Small intestine (tissue), 7 donors: ENCODE measurements around the gene UBE2M. TPM values are rescaled to one million over a fixed set of nuclear protein-coding genes. Genes with fewer than 3 reads are reported as not detected.
A peak's percentile ranks its signal among the peaks of the same experiment; 100 is the strongest.
"Not testable (repeated sequence)": the region's sequence is repeated elsewhere in the genome, so short reads cannot be mapped to it uniquely, and the experiment has no call there.

ENCODE experiments used
- DNase-seq, 2 donors: peaks; one replicate each; pipeline versions ENCODE4 v3.0.0 to v3.0.0-alpha.2; 2013
- FAIRE-seq: peaks from 2 replicates; lab custom pipeline; 2012; peaks lifted over from hg19 to GRCh38; lab: Jason Lieb, UNC
- H3K27ac ChIP-seq, 3 donors: one replicate each; pipeline ENCODE4 v1.5.1; 2013; ENCODE audit warnings: low read length in 2 of 3, mild to moderate bottlenecking in 2 of 3, control low read depth in 1 of 3, inconsistent platforms in 1 of 3, low read depth in 1 of 3, moderate library complexity in 1 of 3
- H3K27me3 ChIP-seq, 3 donors: one replicate each; pipeline ENCODE4 v1.6.1; 2013; ENCODE audit warnings: low read length in 3 of 3, inconsistent platforms in 1 of 3; ENCODE audit not compliant: control insufficient read depth in 3 of 3, insufficient read depth in 3 of 3
- H3K36me3 ChIP-seq, 3 donors: one replicate each; pipeline ENCODE4 v1.6.1; 2013; ENCODE audit warnings: low read length in 3 of 3, inconsistent platforms in 1 of 3, low read depth in 1 of 3, mild to moderate bottlenecking in 1 of 3, moderate library complexity in 1 of 3; ENCODE audit not compliant: control insufficient read depth in 3 of 3, insufficient read depth in 2 of 3
- H3K4me1 ChIP-seq, 3 donors: one replicate each; pipeline ENCODE4 v1.6.1; 2013; ENCODE audit warnings: low read length in 2 of 3, inconsistent platforms in 1 of 3, low read depth in 1 of 3, mild to moderate bottlenecking in 1 of 3, moderate library complexity in 1 of 3; ENCODE audit not compliant: control insufficient read depth in 3 of 3, insufficient read depth in 2 of 3
- H3K4me3 ChIP-seq, 3 donors: one replicate each; pipeline ENCODE4 v1.5.1; 2013; ENCODE audit warnings: low read length in 3 of 3, control low read depth in 1 of 3, inconsistent platforms in 1 of 3, low read depth in 1 of 3, mild to moderate bottlenecking in 1 of 3, moderate library complexity in 1 of 3
- H3K9me3 ChIP-seq, 2 donors: one replicate each; pipeline ENCODE4 v1.6.1; 2013; ENCODE audit warnings: low read depth in 1 of 2, low read length in 1 of 2; ENCODE audit not compliant: control insufficient read depth in 2 of 2, insufficient read depth in 1 of 2
- WGBS, 3 donors: extraction: QIAGEN DNeasy Blood & Tissue Kit; methylation state at CpG; one replicate each; pipeline ENCODE4 v1.1.7; 2013; 5-methylcytosine and 5-hydroxymethylcytosine counted together
- polyA plus RNA-seq, 4 donors: library from polyadenylated mRNA; stranded (reverse) in 3 of 4; unstranded in 1 of 4; fragments of 200-250 nt in 3 of 4; fragments of 120-200 nt in 1 of 4; gene quantifications; one replicate each; pipeline versions ENCODE4 v1.2.1 to v1.2.3, GENCODE V29; 2013
- donor health status: healthy with polysubstance abuse.
- donor health status: control.
- donor health status: control.
- donor health status: Bipolar disorder and iron deficiency.
- donor health status: healthy.

The UBE2M gene
- polyA plus RNA-seq, 4 donors = 42.7 to 53.4 (median 48.9) TPM

- no peaks in the 10 kb centered on the region for H3K9me3 ChIP-seq
- peaks cover 5 to 15% (median 10%) of the 10 kb centered on the region in 3 donors for H3K4me1 ChIP-seq
- peaks cover 0 to 3% (median 0%) of the 10 kb centered on the region in 3 donors for H3K27me3 ChIP-seq
- FAIRE-seq = no peak
- peak within 1 kb of the TSS; percentile 91 to 95 (median 94) for H3K27ac ChIP-seq
- H3K4me3 ChIP-seq = peak within 1 kb of the TSS; percentile 86 to 96 (median 92)
- DNase-seq = peak; percentile 98
- peaks cover 6 to 36% (median 11%) of the 10 kb centered on the region in 3 donors for H3K36me3 ChIP-seq
- 0% methylated on average over 55 to 73 of the region's 73 CpGs for WGBS, 3 donors
These were observed 14.4 kb downstream of the UBE2M start, which contains the start of gene TRIM28 for GRCh38 chr19:58543826-58544590. TRIM28 (plus strand) TSS chr19:58544064; CDS start chr19:58544758, 694 bp downstream.

GRCh38 chr19:58542641-58543372 is 15.6 kb downstream of the UBE2M start:
- FAIRE-seq, H3K9me3 ChIP-seq, H3K4me3 ChIP-seq, DNase-seq, H3K27me3 ChIP-seq: not testable (repeated sequence)
- peaks cover 10 to 24% (median 10%) of the 10 kb centered on the region in 3 donors for H3K4me1 ChIP-seq
- peaks cover 0 to 24% (median 3%) of the 10 kb centered on the region in 3 donors for H3K36me3 ChIP-seq
- 76 to 81% (median 80%) methylated on average over 18 of the region's 18 CpGs for WGBS, 3 donors
- H3K27ac ChIP-seq = peak overlapping the region in 2 of 3 donors; percentile 91 to 95

GRCh38 chr19:58539169-58539559 is 19.2 kb downstream of the UBE2M start:
- not testable (repeated sequence) for DNase-seq, H3K4me3 ChIP-seq, H3K36me3 ChIP-seq, FAIRE-seq, H3K27ac ChIP-seq, H3K27me3 ChIP-seq, H3K9me3 ChIP-seq
- peaks cover 0 to 25% (median 5%) of the 10 kb centered on the region in 3 donors for H3K4me1 ChIP-seq

- peaks cover 0 to 25% (median 5%) of the 10 kb centered on the region in 3 donors for H3K4me1 ChIP-seq
- DNase-seq = peak; percentile 40 to 87
These were observed 19.9 kb downstream of the UBE2M start for GRCh38 chr19:58538257-58539168.

GRCh38 chr19:58536852-58537798 is 21.3 kb downstream of the UBE2M start:
- Histone ChIP-seq H3K36me3 (no peaks in the 10 kb centered on the region), H3K4me1 (peaks cover 0 to 21% (median 5%) of the 10 kb centered on the region in 3 donors), H3K27me3 (peaks cover 0 to 7% (median 2%) of the 10 kb centered on the region in 3 donors), H3K9me3 (no peaks in the 10 kb centered on the region), H3K27ac (peak overlapping the region in 1 of 3 donors; percentile 71), H3K4me3 (no peak overlapping the region)
- WGBS, 3 donors = 89 to 92% (median 91%) methylated on average over 8 of the region's 8 CpGs
- FAIRE-seq (no peak), DNase-seq (peak in 1 of 2 donors; percentile 48)

More at GRCh38 chr19:58538257-58539168, 19.9 kb downstream of the UBE2M start:
- WGBS, 3 donors = 1 to 2% (median 1%) methylated on average over 46 to 55 of the region's 55 CpGs
- no peak for FAIRE-seq
- no peaks in the 10 kb centered on the region for H3K9me3 ChIP-seq
- peak overlapping the region; percentile 12 to 41 (median 36) for H3K4me3 ChIP-seq
- H3K36me3 ChIP-seq = no peaks in the 10 kb centered on the region
- peaks cover 0 to 7% (median 2%) of the 10 kb centered on the region in 3 donors for H3K27me3 ChIP-seq
- peak overlapping the region in 2 of 3 donors; percentile 33 to 71 for H3K27ac ChIP-seq

- WGBS, 3 donors = 87 to 98% (median 93%) methylated on average over 3 of the region's 3 CpGs
- H3K4me1 ChIP-seq = peaks cover 0 to 21% (median 5%) of the 10 kb centered on the region in 3 donors
- DNase-seq (no peak), FAIRE-seq (no peak)
- no peaks in the 10 kb centered on the region for H3K9me3 ChIP-seq
- H3K36me3 ChIP-seq = no peaks in the 10 kb centered on the region
- H3K27ac ChIP-seq = no peak overlapping the region
- H3K27me3 ChIP-seq = peaks cover 0 to 7% (median 2%) of the 10 kb centered on the region in 3 donors
- H3K4me3 ChIP-seq = no peak overlapping the region
These were observed 22.6 kb downstream of the UBE2M start for GRCh38 chr19:58535857-58536256.
